GM21825 (cell line): ENCODE data around the gene COL4A1.

Source experiments
- ATAC-seq: cut with Tn5 transposase; IDR thresholded peaks from one replicate; pipeline ENCODE4 v1.9.1; 2021; ENCODE audit warnings: mild to moderate bottlenecking, moderate library complexity; ENCODE audit not compliant: unreplicated experiment

Gene COL4A1

DNA sequence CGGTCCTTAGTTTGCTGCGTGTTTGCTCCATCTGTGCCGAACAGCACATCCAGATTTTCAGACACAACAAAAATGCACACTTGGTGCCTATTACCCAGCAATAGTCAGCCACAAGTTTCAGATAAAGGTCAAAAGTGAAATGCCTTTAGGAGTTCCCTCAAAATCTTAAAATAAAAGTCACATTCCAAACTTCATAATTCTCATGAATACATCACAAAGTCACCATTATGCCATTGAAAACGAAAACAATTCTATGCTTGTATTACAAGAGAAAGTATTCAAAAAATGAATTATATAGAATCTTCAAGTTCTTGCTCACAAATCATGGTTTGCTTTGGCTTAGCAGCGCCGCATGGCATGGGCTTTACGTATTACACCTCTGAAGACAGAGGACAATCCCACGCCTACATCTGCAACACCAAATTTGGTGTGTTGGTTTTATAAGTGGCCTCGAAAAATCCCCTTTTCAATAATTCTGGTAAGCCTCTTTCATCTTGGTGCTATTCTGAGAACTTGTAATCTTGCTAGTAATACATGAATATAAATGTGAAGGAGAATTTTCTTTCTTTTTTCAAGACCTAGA is 26.6 kb downstream of the COL4A1 start:
- no peak for ATAC-seq

GRCh38 chr13:110279684-110280083 is 27.3 kb downstream of the COL4A1 start:
- no peak for ATAC-seq

DNA sequence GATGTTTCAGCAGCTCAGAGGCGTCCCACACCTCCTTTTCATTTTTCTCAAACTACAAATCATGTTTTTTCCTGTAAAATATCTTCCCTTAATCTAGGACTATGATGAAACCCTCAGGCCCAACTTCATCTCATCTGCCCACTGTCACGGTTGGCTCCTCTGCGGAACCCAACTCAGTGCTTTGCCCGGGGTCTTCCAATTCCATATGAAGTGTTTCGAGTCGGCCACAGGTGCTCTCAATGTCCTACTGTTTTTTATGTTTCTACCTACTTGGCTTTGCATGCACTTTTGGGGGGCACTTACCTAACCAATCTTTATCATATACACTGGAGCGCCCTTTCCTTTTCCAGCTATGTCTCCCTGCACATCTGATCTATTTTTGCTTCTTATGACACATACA is 28.1 kb downstream of the COL4A1 start:
- no peak for ATAC-seq

DNA sequence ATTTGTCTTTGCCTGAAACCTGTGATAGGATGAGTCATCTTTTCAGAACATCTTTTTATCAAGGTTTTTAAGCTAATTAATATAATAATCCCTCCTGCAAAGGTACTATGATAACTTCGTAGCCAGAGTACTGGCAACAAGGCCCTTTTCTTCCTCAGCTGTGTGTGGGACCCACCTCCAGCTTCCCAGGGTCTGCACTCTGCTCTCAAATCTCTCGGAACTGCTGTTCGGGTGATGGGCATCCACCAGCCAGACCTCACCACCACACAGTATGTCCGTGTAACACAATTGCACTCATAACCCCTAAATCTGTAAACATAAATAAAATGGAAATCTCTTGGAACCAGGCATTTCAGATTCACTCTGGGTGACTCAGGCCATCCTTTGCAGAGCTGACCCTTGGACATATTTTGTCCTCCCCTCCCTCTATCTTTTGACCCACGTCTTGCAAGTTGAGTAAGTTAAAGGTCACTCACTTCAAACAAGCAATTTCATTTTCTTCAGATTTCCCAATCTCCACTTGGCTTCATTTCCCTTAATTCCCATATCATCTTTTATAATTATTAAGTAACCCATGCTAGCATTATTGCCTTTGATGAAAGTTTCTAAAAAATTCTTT is 29.5 kb downstream of the COL4A1 start:
- no peak for ATAC-seq

DNA sequence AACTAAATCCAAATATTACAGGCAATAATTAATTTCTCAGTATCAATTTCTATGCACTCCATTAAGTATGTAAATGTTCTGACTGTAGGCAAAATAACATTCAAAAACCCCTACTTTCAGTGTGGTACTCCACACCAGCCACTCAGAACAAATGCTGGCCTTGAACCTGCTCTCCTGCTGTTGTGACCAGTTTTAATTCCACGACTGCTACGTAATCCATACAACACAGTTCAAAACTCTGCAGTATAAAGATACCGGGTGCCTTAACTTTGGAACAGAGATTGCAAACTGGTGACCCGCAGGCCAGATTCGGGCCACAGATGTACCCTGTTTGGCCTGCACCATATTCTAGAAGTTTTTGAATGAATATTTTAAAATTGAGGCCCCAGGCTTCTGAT is 30.4 kb downstream of the COL4A1 start:
- no peak for ATAC-seq

DNA sequence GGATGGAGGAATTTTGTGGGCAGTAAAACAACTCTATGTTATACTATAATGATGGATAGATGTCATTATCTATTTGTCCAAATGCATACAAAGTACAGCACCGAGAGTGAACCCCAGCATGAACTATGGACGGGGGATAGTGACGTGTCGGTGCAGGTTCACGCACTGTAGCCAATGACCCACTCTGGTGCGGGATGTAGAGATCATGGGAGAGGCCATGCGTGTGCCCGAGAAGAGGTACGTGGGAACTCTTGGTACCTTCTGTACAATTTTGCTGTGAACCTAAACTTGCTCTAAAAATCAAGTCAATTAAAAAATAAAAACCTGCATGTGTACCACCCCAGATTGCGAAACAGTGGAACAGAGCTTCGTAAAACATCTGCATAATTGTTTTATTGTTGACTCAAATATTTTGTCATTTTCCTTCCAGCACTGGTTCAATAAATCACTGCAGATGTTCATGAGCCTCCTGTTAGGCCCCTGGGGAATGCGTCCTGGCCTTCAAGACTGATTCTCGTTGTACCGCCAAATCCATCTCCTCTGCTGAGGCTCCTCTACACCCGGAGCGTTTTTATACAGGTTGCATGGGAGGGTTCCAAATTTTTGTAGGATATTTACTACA is 30.9 kb downstream of the COL4A1 start:
- no peak for ATAC-seq

DNA sequence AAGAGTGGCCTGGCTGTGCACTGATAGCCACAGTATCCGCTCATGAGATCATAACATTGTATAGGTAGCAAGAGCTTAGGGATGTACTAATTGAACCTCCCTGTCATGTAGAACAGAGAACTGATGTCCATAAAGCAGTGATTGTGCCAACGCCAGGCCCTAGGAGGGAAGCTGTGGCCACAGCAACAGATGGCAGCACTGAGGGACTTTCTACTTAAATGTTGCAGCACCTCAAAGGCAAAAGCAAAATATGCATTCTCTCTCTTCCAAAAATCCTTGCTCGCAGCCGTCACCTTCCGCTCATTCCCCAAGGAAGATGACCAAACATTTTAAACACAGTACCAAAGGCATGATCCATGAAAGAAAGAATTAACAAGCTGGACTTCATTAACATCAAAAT is 32.3 kb downstream of the COL4A1 start:
- no peak for ATAC-seq

DNA sequence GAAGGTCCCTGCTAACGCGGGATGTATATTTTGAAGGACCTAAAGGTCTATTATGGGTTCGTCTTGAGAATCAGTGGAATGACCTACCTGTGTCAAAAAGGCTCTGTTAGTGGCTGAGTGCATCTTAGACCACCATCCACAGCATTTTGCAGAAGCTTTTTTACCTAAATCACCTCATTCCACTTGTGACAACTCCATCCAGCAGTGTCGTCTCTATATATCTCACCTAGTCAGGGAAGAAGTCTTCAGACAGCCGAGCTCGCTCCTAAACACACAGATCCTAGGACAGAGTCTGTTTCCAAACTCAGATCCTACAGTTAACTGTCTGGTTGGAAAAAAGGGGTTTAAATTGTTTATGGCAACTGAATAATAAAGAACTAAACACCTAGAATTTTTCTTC is 33.7 kb downstream of the COL4A1 start:
- no peak for ATAC-seq

DNA sequence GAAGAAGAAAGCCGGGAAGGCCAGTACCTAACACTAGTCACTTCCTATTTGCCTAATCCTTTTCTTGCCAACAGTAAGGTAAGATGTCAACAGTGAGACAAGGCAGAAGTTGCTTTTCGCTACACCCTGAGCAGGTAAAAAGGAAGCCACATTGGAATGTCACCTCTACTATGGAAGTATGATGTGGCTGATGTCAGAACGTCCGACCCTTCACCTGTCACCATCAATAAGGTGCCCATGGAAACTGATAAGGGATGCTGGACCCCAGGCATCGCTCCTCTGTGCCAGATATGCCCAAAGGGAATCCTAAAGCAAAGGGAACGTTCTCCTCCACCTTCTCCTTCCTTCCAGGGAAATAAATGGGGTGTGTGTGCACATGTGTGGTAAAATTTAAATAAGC is 34.3 kb downstream of the COL4A1 start:
- ATAC-seq: no peak

DNA sequence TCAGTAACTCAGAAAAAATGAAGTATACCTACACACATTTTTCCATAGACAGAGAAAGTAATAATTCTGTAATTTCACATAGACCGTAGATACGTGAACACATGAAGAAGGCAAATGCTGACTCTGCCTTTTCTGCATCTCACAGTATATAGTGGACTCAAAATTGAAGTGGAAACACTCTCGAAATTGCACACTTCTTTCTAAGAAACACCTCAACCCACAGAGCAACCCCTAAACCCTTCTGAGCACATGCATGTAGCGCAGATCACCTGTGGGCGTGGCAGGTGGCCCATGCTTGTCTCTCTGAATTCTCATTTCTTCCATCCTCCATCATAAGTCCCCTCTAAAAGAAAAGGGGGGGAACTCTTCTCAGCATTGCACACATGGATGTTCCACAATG is 34.7 kb downstream of the COL4A1 start:
- ATAC-seq: no peak

DNA sequence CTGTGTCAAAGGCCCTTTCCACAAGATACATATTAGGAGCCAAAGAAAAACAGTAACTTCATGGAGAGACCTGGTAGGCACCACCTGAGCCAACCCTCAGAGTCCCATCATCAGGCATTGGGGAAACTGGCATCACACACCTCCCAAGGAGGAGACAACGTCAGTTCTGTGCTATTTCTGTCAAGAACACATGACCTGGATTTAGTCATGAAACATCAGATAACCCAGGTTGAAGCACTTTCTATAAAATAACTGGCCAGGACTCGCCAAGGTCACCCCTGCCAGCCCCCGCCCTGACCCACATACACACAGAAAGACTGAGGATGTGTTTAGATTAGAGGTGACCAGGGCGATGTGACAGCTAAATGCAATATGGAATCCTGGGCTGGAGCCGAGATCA is 35.6 kb downstream of the COL4A1 start:
- ATAC-seq: no peak

DNA sequence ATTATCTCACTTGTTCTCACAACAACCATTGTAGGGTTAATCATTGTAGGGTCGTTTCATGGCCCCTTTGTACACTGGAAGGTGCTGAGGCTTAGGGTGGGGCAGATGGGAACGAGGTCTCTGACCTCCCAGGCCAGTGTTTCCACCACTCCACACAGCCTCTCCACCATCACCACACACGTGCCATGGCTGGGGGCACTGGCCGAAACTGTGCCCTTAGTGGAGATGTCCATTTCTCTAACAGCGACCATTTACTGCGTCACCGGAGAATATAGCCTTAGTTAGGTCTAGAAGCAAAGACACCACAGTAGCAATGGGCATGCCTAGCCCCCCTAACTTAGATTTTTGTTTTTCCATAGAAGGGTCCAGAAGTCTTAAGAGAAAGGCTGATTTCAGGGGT is 36.5 kb downstream of the COL4A1 start:
- no peak for ATAC-seq

GRCh38 chr13:110269509-110270185 is 37.3 kb downstream of the COL4A1 start:
- ATAC-seq: no peak

DNA sequence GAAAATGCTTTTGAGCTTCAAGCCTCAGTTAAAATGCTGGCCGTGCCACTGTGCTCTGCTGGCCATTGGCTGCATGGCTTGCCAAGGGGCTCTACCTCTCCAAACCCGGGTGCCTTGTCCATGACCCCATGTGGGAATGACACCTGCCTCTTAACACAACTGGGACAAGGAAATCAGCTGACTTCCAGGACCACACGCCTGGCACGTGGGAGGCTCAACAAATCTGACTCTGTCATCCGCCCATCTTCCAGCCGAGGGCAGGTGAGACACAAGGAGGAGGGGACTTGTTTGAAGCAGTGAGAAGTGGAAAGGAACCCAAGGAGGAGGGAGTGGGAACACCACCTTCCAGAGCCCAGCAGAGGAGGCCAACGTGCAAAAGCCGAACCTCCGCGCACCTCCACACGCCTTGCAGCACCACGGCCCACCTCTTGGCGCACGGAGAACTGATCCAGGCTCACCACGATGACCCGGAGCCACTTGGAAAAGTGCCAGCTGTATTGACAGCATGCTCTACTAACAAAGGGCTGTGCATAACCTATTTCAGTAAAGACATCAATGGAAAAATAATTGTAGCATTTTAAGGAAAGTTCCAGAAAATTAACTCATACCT is 38.3 kb downstream of the COL4A1 start:
- ATAC-seq: no peak

DNA sequence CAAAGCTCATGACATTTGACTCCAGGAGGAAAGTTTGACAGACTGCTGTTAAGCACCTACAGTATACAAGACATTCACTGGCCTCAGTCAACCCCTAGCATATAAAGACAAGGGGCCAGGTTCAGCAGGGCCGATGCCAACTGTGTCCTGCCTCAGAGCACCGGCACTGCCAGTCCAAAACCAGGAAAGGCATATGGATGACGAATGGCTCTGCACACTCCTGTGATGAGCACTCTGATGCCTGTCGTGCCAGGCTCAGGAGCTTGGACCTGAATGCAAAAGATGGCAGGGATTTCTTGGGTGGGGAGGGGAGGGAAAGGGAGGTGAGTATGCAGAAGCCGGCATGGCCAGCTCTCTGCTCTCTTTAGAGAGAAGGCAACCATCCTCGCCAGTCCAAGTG is 38.9 kb downstream of the COL4A1 start:
- ATAC-seq: no peak

DNA sequence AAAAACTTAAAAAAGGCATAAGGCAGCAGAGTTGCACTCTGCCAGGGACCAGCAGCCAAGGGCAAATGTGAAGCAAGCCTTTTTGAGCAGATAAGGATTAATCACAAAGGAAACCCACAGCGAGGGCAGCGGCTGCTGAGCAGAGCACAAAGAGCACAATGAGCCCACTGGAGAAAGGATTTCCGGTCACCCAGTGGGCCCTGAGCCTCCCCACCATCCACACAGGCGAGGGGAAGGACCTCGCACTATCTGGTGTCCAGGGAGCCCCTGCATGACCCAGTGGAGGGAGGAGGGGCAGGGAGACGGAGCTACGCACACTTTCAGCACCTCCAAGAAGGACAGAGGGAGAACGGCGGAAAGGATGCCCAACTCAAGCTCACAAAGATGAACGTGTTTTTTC is 40.0 kb downstream of the COL4A1 start:
- ATAC-seq: no peak

DNA sequence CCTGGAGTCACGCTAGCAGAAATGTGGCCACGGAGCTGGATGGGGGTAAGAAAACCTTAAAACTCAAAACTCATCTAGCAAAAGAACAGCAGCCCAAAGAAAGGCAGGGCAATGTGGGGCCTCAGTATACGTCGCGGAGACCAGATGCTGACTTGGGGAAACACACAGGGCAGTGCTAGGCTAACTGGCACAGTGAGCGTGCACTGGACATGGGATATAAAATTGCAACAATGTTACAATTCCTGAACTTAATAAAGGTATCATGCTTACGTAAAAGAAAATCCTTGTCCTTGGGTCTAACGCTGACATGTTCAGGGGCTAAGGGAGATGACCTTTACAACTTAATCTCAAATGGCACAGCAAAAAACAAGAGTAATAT is 40.5 kb downstream of the COL4A1 start:
- ATAC-seq: no peak

- no peak for ATAC-seq
Observed at GRCh38 chr13:110265682-110266430, 41.1 kb downstream of the COL4A1 start.

- ATAC-seq: no peak
Observed at GRCh38 chr13:110265341-110265681, 41.6 kb downstream of the COL4A1 start.

DNA sequence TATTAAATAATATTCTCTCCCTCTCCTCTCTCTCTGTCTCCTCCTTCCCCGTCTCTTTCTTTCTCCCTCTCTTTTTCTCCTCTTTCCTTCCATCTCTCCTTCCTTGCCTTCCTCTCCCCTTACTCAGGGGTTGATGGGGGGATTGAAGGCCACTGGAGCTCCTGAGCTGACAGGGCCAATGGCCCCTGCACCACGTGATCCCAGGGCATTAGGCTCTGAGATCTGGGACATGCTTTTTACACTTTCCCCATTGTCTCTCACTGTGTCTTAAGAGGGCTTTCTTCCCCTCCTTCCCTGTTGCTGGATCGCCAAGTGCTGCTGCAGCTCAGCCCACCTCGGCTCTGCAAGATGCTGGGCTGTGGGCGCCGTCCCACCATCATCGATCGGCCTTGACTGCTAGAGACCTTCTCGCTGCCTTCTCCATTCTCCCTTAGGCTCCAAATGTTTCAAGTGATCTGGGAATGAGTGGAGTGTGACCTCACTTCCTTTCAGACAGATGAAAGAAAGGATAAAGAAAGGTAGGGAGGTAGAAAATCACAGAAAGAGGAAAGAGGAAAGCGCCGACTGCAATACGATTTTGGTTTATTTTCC is 42.2 kb downstream of the COL4A1 start:
- ATAC-seq: no peak

DNA sequence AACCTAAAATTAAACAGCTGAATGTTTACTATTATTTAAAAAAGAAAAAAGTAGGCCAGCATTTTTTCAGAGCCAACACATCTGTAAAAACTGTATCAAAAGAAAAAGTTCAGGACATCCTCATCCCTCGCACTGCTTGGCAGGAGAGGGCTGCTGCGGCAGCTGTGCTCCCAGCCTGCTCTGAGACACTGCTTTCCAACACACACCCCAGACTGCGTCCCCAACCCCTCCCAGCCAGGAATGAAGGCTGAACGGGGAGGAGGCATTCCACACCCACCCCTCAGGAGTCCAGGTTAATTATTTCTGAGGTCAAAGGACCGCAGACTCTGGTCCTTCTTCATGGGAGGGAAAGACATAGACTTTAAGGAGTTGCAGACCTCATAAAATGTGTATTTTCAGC is 43.1 kb downstream of the COL4A1 start:
- ATAC-seq: no peak
